Mammary epithelial cell (primary cell): ENCODE results near the gene ENOX1.

Experiments used
- CTCF ChIP-seq, 2 donors: IDR thresholded peaks in 1 of 2; conservative IDR thresholded peaks in 1 of 2; 2 replicates each; pipeline ENCODE4 v1.5.1; 2011 to 2012; ENCODE audit warnings: inconsistent platforms in 2 of 2, low read length in 2 of 2, mild to moderate bottlenecking in 2 of 2, control low read depth in 1 of 2, low read depth in 1 of 2; ENCODE audit not compliant: insufficient read depth in 1 of 2; ENCODE audit errors: extremely low read depth in 1 of 2
- EZH2 ChIP-seq: IDR thresholded peaks from 2 replicates; pipeline ENCODE4 v1.6.1; 2012; ENCODE audit warnings: low read length, inconsistent platforms, borderline replicate concordance

GRCh38 chr13:43377973-43378372 is 408.8 kb downstream of the ENOX1 start:
- TF ChIP-seq CTCF (conservative IDR thresholded peaks at IDR 0.05 in 1 of 2, IDR thresholded peaks at IDR 0.05 in 1 of 2; ENCODE audit: extremely low read depth in 1 of 2, insufficient read depth in 1 of 2, low read depth in 1 of 2, low read length in 2 of 2) (no peak), EZH2 (no peak)
